OCI-M2 (cell line): Measurements from ENCODE around the gene HOXD4.

ENCODE experiments used
- DNase-seq: peaks from one replicate; lab custom pipeline; 2025; ENCODE audit not compliant: unreplicated experiment; lab: John Stamatoyannopoulos, UW

The HOXD4 gene

GRCh38 chr2:176187899-176188773, 36.8 kb downstream of the HOXD4 start, which contains the start of gene HOXD1:
HOXD1 (plus strand) TSS chr2:176188668; CDS start chr2:176188802, 134 bp downstream.
- no peak for DNase-seq

- no peak for DNase-seq
Measured at GRCh38 chr2:176188774-176189680, 37.7 kb downstream of the HOXD4 start.

DNA sequence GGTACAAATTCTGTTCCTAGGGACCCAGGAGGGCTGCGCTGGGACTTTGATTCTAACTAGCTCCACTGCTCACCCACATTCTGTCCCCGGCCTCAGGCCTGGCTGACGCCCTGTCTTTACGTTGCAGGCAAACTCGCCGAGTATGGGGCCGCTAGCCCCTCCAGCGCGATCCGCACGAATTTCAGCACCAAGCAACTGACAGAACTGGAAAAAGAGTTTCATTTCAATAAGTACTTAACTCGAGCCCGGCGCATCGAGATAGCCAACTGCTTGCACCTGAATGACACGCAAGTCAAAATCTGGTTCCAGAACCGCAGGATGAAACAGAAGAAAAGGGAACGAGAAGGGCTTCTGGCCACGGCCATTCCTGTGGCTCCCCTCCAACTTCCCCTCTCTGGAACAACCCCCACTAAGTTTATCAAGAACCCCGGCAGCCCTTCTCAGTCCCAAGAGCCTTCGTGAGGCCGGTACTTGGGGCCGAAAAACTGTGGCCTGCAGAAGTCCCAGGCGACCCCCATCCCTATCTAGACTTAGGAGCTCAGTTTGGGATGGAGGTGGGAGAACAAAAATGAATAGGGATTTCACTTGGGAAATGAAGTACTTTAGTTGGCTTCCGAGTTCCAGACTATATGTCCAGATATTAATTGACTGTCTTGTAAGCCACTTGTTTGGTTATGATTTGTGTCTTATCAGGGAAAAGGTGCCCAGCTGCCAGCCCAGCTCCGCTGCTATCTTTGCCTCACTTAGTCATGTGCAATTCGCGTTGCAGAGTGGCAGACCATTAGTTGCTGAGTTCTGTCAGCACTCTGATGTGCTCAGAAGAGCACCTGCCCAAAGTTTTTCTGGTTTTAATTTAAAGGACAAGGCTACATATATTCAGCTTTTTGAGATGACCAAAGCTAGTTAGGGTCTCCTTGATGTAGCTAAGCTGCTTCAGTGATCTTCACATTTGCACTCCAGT, 38.6 kb downstream of the HOXD4 start:
- DNase-seq: no peak

GRCh38 chr2:176192351-176192750, 41.0 kb downstream of the HOXD4 start:
- DNase-seq: no peak

- no peak for DNase-seq
Measured at GRCh38 chr2:176193048-176193447, 41.7 kb downstream of the HOXD4 start.

DNA sequence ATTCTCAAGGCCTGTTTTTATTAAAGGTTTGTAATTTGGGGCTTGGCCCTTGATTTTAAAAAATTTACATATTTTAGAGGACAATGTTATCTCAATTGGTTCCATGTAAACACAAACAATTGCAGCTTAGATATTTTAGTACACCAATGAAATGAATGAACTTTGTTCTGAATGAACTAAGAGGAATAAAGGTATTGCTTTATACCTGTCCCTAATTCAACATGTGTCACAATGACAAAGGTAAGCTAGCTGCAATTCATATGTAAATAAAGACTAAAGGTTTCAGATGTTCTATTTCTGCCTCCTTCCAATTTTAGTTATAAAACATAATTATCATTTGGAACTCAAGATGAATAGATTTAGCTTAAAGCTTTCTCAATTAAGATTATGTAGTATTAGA, 48.6 kb downstream of the HOXD4 start:
- no peak for DNase-seq

DNA sequence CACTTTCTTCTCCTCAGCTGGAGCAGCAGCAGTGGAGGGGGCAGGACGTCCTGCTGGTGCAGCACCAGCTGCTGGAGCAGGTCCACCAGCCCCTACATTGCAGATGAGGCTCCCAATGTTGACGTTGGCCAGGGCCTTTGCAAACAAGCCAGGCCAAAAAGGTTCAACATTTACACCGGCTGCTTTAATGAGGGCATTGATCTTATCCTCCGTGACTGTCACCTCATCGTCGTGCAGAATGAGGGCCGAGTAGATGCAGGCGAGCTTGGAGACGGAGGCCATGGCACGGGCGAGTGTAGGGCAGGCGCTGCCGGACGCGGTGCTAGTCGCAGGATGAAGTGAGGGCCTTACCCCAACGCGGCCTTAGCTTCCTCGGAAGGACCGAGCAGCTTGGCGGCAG, 49.6 kb downstream of the HOXD4 start:
- DNase-seq: no peak

- DNase-seq: no peak
Measured at GRCh38 chr2:176202491-176202890, 51.1 kb downstream of the HOXD4 start.
